HG03460 (cell line): ENCODE data around the gene PTPN2.

Source experiments
- ATAC-seq: cut with Tn5 transposase; IDR thresholded peaks from one replicate; pipeline ENCODE4 v1.9.1; 2021; ENCODE audit not compliant: unreplicated experiment

Gene PTPN2

DNA sequence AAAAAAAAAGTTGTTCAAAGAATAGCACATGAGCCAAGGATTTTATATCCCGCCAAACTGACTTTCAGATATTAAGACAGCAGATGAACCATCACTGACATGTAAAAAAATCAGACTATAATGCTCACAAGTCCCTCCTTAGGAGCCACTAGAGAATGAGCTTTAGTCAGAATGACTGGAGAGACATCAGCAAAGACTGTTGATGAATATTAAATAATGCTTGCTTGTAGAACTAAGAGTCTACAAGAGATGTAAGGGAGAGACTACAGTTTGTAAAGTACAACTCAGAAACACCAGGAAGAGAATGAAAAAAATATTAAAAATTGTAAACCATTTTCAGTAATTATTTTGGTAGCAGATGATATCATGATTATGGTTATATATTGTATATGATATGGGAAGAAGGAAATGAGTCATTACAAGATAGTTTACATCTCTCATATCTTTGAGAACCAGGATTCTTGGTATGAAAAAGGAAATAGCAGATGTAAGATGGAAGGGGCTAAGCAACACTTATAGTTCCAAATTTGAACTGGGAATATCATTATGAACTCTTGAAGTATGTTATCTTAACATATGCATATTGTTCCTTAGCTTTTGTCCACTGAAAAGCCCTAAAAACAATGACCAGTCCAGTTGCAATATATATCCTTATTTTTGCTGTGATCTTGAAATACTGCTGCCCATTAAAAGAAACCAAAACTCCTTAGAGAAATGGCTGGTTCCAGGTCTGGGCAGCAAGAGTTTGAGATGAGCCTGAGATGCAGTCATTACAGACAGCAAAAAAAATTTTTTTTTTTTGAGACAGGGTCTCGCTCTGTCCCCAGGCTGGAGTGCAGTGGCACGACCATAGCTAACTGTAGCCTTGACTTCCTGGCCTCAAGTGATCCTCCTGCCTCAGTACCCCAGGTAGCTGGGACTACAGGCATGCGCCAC lies 55.7 kb downstream of the PTPN2 start:
- no peak for ATAC-seq

DNA sequence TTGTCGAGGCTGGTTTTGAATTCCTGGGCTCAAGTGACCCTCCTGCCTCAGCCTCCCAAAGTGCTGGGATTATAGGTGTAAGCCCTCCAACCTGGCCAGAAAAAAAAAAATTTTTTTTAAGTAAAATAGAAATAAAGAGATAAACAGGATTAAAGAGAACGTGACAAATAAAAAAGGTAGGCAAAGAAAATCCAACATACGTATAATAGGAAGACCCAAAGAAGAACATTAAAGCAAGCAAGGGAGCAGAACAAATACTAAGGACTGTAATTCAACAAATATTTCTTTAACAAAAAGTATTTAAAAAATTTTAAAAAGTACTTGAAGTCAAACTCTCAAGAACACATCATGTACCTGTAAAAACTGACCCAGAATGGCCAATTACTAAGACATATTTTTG lies 56.4 kb downstream of the PTPN2 start:
- no peak for ATAC-seq

DNA sequence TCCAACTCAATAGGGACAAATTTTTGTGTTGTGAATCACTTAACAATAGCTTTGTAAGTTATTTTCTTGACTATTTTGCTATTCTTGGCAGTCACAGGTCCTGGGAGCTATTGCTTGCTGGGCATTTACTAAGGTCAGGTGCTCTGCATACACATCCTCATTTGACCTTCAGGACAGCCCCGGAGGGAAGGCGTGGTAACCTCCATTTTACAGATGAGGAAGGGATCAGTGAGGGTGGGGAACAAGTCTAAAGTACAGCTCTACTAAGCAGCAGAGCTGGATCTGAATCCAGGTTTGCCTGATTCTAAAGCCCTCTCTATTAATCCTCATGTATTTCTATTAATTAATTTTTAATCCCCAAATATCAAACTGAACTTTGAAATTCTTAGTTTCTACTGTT lies 58.8 kb downstream of the PTPN2 start:
- no peak for ATAC-seq

DNA sequence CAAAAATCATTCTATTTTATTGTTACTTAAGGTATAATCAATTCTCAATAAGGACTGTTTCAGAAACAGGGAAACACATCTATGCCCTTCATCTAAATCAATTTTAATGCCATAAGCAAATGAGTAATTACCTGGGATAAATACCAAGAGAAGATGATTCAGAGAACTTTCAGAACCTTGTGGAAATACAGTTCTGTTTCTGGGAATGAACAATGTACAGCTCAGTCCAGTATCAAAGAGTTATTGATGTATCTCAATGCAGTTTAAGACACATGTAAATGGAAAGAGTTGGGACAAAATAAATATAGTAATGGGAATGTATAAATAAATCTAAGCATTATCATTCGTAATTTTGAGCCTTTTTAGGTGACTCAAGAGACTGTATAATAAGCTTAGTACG lies 60.1 kb downstream of the PTPN2 start:
- ATAC-seq, result no peak

DNA sequence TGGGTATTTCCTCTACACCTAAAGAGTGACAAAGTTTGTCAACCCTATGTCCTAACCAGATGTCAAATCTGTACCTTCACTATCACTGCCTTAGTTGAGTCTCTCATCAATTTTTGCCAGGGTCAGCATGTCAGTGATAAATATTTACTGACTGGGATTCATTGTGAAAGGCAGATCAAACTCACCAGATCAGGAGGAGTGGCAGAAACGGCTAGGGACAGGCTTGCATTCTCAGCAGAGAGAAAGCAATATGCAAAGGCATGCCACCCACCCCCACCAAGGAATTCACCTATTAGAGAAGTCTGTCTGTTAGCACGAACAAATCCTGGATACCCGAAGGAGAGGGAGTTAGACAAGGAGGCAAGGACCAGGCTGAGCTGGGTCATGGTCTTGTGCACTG lies 62.6 kb downstream of the PTPN2 start:
- no peak for ATAC-seq

DNA sequence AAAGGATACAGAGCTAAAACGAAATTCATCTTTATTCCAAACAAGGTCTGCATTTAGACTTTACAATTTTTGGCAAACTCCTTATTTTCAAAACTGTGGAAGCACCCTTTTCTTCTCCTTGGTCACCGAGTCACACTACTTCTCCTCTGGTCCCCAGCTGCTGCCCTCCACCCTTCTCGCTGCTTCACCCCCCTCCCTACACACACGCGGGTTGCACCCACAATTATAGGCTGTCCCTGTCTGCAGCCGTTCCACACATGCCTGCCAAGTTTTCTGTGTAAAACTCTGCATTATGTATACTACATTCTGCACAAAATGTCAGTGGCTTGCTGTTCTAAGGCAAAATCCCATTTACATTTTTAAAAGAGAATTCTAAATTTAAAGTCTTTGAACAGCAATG lies 63.5 kb downstream of the PTPN2 start:
- no peak for ATAC-seq

DNA sequence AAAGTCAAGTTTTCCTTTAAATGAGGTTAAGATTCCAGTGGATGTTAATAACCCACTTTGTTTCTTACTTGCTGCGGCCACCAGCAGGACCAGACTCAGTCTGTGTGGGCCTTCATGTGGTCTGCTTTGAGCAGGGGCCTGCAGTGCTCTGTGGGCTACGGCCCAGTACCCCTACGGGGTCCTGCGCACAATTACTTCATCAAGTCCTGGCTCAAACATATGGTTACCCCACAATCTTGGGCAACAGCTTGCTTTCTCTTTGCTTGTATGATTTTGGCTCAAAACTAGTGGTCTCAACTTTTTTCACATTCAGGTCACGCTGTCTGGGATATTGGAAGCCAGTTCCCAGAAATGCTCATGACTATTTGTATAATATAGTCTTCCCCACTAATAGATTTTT lies 64.2 kb downstream of the PTPN2 start:
- ATAC-seq, result no peak

DNA sequence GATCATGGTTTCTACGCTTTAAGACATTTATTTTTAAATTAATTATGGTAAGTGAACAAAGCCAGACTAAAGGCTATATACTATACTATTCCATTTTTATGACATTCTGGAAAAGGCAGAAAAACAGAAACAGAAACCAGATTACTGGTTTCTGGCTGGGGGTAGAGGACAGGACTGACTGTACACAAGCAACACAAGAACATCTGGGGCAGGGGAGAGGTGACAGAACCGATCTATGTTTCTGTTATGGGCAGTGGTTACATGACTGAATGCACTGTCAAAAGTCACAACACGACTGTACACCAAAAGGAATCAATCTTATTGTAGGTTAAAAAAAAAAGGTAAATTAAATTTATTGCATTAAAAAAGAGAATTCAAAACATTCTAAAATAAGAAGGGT lies 64.7 kb downstream of the PTPN2 start:
- peak; percentile 85 for ATAC-seq

DNA sequence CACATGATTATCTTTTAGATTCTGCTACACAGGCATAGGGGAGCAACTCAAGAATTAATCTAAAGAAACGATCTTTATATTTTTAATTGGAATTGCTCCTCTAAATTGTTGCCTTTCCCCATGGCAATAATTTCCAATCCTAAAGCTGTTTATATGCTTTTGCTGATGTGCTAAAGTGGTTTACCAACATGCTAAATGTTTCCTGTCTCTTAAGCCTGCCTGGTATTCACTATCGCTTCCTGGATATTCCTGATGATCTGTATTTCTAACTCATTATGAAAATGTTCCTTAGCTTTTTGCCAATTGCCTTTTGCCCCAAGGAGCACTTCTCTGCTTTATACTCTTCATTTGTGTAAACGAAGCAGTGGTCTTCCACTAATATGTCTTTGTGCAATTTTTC lies 65.8 kb downstream of the PTPN2 start:
- no peak for ATAC-seq

DNA sequence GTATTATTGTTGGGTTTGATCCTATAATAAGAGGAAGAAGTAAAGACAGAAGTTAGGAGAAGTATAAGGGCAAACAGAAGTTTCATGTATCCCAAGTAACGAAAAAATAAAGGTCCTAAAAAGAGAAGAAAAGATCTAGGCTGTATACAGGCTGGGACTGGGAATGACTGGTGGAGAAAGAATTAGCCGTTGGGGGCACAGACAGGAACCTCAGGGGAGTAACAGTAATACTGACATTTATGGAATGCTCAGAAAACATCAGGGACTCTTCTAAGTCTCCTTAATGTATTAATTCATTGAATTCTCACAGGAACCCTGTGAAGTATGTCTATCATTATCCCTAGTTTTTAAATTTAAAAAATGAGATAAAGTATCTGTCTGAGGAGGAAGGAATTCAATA lies 67.6 kb downstream of the PTPN2 start:
- ATAC-seq, result no peak

DNA sequence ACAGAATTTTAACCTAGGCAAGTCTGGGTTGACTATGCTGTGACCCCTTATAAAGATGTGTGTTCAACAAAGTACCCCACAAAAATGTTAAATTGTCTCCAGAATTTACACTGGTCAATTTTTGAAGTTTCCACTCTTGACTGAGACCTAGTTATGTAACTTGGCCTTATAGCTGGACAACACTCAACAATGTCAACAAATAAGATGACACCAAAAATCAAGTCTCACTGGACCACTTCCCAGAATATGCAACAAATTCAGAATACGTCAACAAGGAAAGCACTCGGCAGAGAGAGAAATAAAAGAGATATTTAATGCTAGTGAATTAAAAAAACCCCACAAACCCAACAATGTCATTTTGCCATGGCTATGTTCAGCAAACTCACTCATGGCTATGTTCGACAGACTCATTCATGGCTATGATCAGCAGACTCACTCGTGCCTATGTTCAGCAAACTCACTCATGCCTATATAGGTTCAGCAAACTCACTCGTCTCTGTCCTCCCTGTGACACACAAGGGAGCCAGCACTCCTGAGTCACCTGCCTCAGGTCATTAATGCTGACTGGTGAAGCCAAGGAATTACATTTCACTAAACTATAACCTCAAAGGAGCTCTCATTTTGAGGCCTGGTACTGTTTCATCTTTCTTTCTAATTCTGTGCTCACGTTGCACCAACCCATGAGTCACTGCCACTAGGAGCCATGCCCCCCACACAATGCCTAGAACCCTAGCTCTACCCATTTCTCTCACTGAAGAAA lies 72.7 kb downstream of the PTPN2 start:
- ATAC-seq, result no peak

DNA sequence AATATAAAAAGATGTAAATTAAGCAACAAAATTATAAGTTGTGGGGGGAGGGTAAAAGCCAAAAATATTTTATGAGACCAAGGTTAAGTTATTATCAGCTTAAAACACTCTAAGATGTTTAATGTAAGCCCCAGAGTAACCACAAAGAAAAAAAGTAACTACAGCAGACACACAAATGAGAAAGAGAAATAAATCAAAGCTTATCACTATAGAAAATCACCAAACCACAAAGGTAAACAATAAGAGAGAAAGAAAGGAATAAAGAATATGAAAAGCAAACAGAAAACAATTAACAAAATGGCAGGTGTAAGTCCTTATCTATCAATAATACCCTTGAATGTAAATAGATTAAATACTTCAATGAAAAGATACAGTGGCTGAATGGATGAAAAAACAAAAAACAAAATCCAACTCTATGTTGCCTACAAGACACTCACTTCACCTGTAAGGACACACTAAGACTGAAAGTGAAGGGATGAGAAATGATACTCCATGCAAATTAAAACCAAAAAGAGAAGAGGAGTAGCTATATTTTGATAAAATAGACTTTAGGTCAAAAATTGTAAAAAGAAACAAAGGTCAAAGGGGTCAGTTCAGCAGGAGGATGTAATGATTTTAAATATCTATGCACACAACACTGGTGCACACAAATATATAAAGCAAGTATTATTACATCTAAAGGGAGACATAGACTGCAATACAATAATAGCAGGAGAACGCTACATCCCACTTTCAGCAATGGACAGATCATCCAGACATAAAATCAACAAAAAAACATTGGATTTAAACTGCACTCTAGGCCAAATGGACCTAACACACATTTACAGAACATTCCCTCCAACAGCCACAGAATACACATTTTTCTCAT lies 80.7 kb downstream of the PTPN2 start:
- ATAC-seq, result no peak

DNA sequence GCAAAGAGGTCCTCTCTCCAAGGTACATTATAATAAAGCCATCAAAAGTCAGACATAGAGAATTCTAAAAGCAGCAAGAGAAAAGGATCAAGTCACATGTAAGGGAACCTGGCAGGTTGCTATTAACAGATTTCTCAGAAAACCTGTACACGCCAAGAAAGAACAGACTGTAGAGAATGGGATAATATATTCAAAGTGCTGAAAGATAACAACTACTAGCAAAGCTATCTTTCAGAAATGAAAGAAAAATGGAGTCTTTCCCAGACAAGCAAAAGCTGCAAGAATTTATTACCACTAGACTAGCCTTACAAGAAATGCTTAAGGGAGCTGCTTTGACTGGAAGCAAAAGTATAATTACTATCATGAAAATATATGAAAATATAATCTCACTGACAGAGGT lies 81.5 kb downstream of the PTPN2 start:
- ATAC-seq, result no peak

DNA sequence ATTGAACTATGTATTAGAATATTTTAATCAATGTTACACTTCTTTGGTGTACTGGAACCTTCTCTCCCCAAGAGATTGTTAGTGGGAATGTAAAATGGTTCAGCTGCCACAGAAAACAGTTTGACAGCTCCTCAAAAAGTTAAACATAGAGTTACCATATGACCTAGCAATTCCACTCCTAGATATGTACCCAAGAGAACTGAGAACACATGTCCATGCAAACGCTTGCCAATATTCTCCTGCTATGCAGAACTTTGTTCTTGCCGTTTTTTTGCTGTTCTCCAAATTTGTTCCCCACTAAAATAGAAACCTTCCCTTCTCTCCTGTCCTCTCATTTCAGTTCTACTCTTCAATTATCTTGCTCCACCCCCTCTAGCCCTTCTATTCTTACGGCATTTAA lies 87.6 kb downstream of the PTPN2 start:
- ATAC-seq, result no peak

DNA sequence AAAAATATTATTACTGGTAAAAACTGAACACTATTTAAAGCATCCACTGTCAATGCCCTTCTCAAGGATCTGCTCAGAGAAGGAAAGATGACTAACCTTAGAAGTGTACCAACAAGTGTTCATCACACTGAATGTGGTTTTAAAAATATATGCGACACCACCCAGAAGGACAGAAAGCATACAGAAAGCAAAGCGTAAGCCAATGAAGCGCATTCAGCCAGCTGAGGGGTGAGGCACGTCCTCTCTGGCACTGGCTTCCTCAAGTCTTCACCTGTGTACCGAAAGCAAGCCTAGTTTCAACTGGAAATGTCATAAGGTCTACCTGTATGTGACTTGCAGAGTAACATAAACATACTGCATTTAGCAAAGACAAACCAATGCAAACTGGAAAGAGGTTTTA lies 92.4 kb downstream of the PTPN2 start:
- no peak for ATAC-seq

DNA sequence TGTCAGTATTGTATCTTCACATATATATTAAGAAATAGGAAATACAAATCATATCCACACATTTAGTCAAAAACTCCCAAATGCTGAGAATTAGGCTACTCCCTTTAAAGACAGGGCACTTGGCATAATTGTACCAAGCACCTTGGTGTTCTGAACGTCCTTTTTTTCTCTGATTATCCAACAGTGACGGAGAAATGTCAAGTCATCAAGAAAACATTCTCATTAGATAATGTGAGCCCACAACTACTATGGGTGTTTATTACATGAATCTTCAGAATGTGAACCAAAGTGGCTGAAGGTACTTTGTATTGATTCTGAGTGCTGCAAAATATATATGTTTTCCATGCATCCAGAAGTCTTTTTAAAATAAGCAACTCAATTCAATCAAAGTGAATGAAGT lies 97.4 kb downstream of the PTPN2 start:
- no peak for ATAC-seq

DNA sequence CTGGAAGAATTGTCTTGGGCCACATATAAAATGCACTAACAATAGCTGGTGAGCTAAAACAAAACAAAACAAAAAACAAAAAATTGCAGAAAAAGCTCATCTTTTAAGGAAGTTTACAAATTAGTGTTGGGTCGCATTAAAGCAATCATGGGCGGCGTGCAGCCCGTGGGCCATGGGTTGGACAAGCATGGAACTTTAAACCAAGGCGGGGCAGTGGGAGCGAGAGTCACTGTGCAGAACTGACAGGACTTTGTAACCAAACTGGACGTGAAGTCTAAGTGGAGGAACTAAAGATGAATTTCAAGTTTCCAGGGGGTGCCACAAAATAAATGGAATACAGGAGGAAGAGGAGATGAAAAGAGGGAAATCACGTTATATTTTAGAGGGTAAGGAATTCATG lies 100.5 kb downstream of the PTPN2 start:
- no peak for ATAC-seq

DNA sequence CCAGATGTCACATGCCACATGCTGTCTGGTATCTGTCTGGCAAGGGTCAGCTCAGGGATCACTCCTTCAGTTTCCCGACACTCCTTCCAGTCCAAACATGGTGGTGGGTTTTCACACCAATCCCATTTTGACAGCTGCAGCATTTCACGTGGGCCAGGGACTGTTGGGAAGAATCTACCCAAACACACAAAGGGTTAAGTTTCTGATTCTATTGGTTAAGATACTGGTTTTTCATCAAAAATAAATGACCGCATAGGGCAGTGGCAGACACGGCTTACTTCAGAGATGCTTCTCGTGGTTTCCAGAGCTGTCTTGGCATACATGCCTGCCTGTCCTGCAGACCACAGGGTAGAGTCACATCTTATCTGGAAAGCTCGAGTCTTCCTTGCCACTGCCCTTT lies 101.5 kb downstream of the PTPN2 start:
- no peak for ATAC-seq

DNA sequence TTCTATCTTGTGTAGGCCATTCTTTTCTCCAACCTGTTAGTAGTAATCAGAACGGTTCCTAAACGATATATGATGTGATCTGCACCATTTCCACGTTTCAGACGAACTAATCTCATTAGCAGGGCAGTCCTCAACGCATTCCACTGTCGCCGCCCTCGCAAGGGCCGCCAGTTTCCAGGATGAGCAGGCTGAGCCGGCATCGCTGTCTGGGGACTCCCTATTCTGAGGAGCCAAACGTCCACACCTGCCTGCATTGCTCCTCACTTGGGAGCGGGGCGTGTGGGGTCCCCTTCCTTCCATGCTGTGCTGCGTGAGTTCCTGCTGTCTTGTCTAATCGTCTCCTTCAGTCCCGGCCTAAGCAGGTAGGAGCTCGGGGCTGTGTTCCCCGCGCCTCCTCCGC lies 104.6 kb downstream of the PTPN2 start:
- no peak for ATAC-seq

DNA sequence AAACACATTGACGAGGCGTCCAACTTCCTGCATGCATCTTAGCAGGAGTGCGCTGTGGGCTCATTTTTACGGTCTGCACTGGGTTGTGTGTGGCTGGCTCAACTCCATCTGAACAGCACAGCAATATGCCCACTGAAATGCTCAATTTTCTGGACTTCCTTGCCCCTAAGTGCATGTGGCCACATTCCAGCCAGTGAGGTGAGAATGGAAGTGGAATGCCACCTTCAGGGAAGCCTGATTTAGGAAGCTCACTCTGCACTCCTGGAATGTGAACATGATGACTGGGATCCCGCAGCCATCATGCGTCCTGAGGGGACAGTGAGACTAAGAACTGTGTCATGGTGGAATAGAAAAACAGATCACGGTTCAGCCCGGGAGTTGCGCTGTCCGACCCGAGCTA lies 105.0 kb downstream of the PTPN2 start:
- no peak for ATAC-seq

DNA sequence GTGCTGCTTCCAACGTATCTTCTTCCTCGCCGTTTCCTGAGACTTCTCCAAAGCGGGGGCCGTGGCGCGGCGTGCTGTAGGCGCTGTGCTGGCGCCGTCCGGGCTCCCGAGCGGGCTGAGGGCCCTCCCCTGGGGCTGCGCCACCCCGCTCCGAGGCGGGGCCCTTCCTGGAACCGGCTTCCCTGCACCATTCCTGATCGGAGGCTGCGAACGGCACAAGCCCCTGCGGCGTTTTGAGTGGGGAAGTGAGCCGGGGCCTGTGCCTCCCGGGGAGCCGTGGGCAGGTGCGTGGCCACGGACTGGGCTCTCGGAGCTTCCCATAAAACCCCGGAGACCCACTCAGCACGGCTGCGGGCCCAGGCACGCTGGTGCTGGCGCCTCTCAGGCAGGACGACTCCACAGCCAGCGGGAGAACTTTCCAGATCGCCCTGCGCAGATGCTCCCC lies 106.5 kb downstream of the PTPN2 start:
- no peak for ATAC-seq
